Measurements from ENCODE around the gene MTUS2.
A peak's percentile ranks its signal among the peaks of the same experiment; 100 is the strongest.

The MTUS2 gene

GRCh38 chr13:29224206-29224605 is 404.1 kb downstream of the MTUS2 start:
- no peak overlapping the region for H3K9ac ChIP-seq (ENCODE audit: low read depth, low read length)
- H3K27me3 ChIP-seq (ENCODE audit: insufficient read depth, low read length, poor library complexity), result no peaks in the 10 kb centered on the region
- no peak for DNase-seq
- no peaks in the 10 kb centered on the region for H3K79me2 ChIP-seq (ENCODE audit: insufficient read depth, low read length)
- H3K4me2 ChIP-seq (ENCODE audit: insufficient read depth, low read length), result no peak overlapping the region
- no peak for ATAC-seq (ENCODE audit: insufficient read depth, low read depth)
- no peaks in the 10 kb centered on the region for H3K4me1 ChIP-seq (ENCODE audit: insufficient read depth, low read length)
- no peak for TF ChIP-seq EZH2 (IDR thresholded peaks at IDR 0.05; ENCODE audit: borderline replicate concordance, low read depth, low read length, severe bottlenecking)
- TF ChIP-seq CTCF (IDR thresholded peaks at IDR 0.05; ENCODE audit: borderline replicate concordance, extremely low read depth, low read length, poor library complexity, severe bottlenecking), result no peak
- H2AFZ ChIP-seq (ENCODE audit: low read depth, low read length), result no peak overlapping the region
- peaks cover 35% of the 10 kb centered on the region for H3K9me3 ChIP-seq (ENCODE audit: insufficient read depth, low read length, severe bottlenecking)
- no peaks in the 10 kb centered on the region for H4K20me1 ChIP-seq (ENCODE audit: insufficient read depth, low read length)
- peaks cover 16% of the 10 kb centered on the region for H3K36me3 ChIP-seq (ENCODE audit: insufficient read depth, low read length)
- H3K27ac ChIP-seq (ENCODE audit: low read length), result no peak overlapping the region
- H3K4me3 ChIP-seq (ENCODE audit: low read depth in 1 of 2, low read length in 2 of 2), result no peak overlapping the region

GRCh38 chr13:29227576-29227975 is 407.4 kb downstream of the MTUS2 start:
- H3K27ac ChIP-seq (ENCODE audit: low read length), result no peak overlapping the region
- H3K4me3 ChIP-seq (ENCODE audit: low read depth in 1 of 2, low read length in 2 of 2), result no peak overlapping the region
- DNase-seq, result no peak
- H3K4me1 ChIP-seq (ENCODE audit: insufficient read depth, low read length), result no peaks in the 10 kb centered on the region
- no peak overlapping the region for H3K4me2 ChIP-seq (ENCODE audit: insufficient read depth, low read length)
- peaks cover 23% of the 10 kb centered on the region for H3K9me3 ChIP-seq (ENCODE audit: insufficient read depth, low read length, severe bottlenecking)
- H4K20me1 ChIP-seq (ENCODE audit: insufficient read depth, low read length), result no peaks in the 10 kb centered on the region
- H3K9ac ChIP-seq (ENCODE audit: low read depth, low read length), result no peak overlapping the region
- H3K36me3 ChIP-seq (ENCODE audit: insufficient read depth, low read length), result peaks cover 15% of the 10 kb centered on the region
- no peak overlapping the region for H2AFZ ChIP-seq (ENCODE audit: low read depth, low read length)
- no peak for ATAC-seq (ENCODE audit: insufficient read depth, low read depth)
- TF ChIP-seq EZH2 (IDR thresholded peaks at IDR 0.05; ENCODE audit: borderline replicate concordance, low read depth, low read length, severe bottlenecking) (no peak), CTCF (IDR thresholded peaks at IDR 0.05; ENCODE audit: borderline replicate concordance, extremely low read depth, low read length, poor library complexity, severe bottlenecking) (no peak)
- no peaks in the 10 kb centered on the region for H3K79me2 ChIP-seq (ENCODE audit: insufficient read depth, low read length)
- no peaks in the 10 kb centered on the region for H3K27me3 ChIP-seq (ENCODE audit: insufficient read depth, low read length, poor library complexity)

- no peaks in the 10 kb centered on the region for H3K4me1 ChIP-seq (ENCODE audit: insufficient read depth, low read length)
- no peak overlapping the region for H3K9ac ChIP-seq (ENCODE audit: low read depth, low read length)
- H3K27me3 ChIP-seq (ENCODE audit: insufficient read depth, low read length, poor library complexity), result no peaks in the 10 kb centered on the region
- H3K4me2 ChIP-seq (ENCODE audit: insufficient read depth, low read length), result no peak overlapping the region
- no peaks in the 10 kb centered on the region for H3K79me2 ChIP-seq (ENCODE audit: insufficient read depth, low read length)
- ATAC-seq (ENCODE audit: insufficient read depth, low read depth), result no peak
- no peaks in the 10 kb centered on the region for H3K36me3 ChIP-seq (ENCODE audit: insufficient read depth, low read length)
- peak overlapping the region; percentile 61; the same call in 1 of the 2 replicates for H2AFZ ChIP-seq (ENCODE audit: low read depth, low read length)
- no peak overlapping the region; the same call in 1 of the 2 replicates for H3K27ac ChIP-seq (ENCODE audit: low read length)
- H3K4me3 ChIP-seq (ENCODE audit: low read depth in 1 of 2, low read length in 2 of 2), result no peak overlapping the region
- TF ChIP-seq CTCF (IDR thresholded peaks at IDR 0.05; ENCODE audit: borderline replicate concordance, extremely low read depth, low read length, poor library complexity, severe bottlenecking) (no peak), EZH2 (IDR thresholded peaks at IDR 0.05; ENCODE audit: borderline replicate concordance, low read depth, low read length, severe bottlenecking) (no peak)
- H4K20me1 ChIP-seq (ENCODE audit: insufficient read depth, low read length), result no peaks in the 10 kb centered on the region
- DNase-seq, result no peak
- no peaks in the 10 kb centered on the region for H3K9me3 ChIP-seq (ENCODE audit: insufficient read depth, low read length, severe bottlenecking)
Measured at GRCh38 chr13:29230299-29230845, 410.2 kb downstream of the MTUS2 start.

All from DND-41 (cell line).